Fibroblast of the conjunctiva (primary cell): ENCODE measurements around the gene B4GAT1.
"Not testable (repeated sequence)": the region's sequence is repeated elsewhere in the genome, so short reads cannot be mapped to it uniquely, and the experiment has no call there.

ENCODE experiments used
- DNase-seq: peaks from one replicate; pipeline ENCODE4 v3.0.0-alpha.2; 2010; ENCODE audit warnings: low read depth

The B4GAT1 gene

GRCh38 chr11:66322732-66323427 lies 24.5 kb downstream of the B4GAT1 start:
- DNase-seq: peak; percentile 91

- DNase-seq: no peak
These were observed 25.8 kb downstream of the B4GAT1 start for GRCh38 chr11:66321606-66322005.

GRCh38 chr11:66320748-66321147 lies 26.7 kb downstream of the B4GAT1 start:
- DNase-seq: not testable (repeated sequence)

- DNase-seq: not testable (repeated sequence)
These were observed 27.1 kb downstream of the B4GAT1 start for GRCh38 chr11:66320289-66320688.

DNA sequence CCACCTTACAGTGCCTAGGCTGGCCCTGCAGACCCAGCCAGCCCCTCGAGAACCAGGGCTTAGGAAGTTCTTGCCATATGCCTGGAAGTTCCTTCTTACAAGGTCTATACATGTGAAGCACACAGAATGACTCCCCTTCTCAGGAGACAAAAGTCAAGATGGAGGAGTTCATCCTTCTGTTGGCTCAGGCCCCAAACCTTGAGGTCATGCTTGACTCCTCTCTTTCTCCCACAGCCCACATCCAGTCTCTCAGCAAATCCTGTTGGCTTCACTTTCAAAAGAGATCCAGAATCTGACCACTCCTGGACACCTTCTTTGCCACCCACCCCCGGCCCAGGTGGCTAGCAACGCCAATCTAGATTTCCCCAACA lies 28.8 kb downstream of the B4GAT1 start:
- no peak for DNase-seq

GRCh38 chr11:66317723-66318599 lies 29.5 kb downstream of the B4GAT1 start:
- peak; percentile 90 for DNase-seq

- no peak for DNase-seq
These were observed 30.1 kb downstream of the B4GAT1 start for GRCh38 chr11:66317322-66317722.

DNA sequence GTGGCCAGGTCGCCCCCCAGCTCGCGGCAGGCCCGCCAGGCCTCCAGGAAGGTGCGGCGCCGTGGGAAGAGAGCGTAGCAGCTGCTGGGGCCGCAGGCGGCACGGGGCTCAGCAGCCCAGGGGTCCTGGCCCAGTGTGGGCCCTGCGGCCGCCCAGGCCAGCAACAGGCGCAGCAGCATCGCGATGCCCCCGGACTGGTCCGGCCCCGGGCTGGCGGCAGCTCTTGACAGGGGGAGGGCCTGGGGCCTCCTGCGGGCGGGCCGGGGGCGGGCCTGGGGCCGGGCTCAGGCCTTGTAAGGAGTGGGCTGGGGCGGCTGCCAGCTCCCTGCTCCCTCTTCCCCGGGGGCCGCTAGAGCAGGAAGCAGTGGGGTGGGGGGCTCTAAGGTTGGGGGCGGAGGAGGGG lies 30.6 kb downstream of the B4GAT1 start, which contains the start of gene CD248:
Gene CD248 (minus strand): TSS at position 196 of the 403 bp plus-strand sequence. CDS start 17 bp downstream, at position 179.
- DNase-seq: peak; percentile 84

DNA sequence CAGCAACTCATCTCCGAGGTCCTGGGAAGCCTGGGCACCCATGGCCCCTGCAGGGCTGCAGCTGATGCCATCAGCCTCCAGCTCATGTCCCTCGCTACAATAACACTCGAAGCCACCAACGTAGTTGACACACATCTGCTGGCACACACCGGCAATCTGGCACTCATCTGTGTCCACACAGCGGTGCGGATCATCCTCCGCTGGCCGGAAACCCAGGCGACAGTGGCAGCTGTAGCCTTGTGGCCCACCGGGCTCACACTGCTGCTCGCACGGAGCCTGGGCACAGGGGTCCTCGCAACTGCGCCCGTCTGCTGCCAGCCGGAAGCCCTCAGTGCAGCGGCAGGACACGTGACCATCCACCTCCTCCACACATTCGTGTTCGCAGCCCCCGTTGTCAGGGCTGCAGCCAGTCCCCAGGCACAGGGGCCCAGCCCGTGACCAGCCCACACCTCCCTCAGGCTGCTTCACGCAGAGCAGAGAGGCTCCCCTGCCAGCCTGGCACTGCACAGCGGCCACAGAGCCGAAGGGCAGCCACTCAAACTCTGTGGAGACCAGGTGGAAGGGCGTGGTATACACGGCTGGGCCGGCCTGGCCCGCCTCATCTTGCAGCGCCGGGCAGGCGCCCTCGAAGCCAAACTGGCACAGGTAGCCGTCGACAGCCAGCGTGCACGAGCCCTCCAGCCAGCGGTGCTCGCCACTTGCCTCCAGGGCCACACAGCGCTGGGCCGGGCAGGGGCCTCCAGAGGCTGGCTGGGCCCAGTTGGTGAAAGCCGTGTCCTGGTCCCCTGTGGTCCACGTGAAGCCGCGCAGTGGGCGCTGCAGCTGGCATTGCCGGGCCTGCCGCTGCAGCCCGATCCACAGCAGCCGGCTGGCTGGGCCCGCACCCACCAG lies 31.3 kb downstream of the B4GAT1 start:
- DNase-seq: no peak

GRCh38 chr11:66315498-66315885 lies 31.9 kb downstream of the B4GAT1 start:
- DNase-seq: no peak

DNA sequence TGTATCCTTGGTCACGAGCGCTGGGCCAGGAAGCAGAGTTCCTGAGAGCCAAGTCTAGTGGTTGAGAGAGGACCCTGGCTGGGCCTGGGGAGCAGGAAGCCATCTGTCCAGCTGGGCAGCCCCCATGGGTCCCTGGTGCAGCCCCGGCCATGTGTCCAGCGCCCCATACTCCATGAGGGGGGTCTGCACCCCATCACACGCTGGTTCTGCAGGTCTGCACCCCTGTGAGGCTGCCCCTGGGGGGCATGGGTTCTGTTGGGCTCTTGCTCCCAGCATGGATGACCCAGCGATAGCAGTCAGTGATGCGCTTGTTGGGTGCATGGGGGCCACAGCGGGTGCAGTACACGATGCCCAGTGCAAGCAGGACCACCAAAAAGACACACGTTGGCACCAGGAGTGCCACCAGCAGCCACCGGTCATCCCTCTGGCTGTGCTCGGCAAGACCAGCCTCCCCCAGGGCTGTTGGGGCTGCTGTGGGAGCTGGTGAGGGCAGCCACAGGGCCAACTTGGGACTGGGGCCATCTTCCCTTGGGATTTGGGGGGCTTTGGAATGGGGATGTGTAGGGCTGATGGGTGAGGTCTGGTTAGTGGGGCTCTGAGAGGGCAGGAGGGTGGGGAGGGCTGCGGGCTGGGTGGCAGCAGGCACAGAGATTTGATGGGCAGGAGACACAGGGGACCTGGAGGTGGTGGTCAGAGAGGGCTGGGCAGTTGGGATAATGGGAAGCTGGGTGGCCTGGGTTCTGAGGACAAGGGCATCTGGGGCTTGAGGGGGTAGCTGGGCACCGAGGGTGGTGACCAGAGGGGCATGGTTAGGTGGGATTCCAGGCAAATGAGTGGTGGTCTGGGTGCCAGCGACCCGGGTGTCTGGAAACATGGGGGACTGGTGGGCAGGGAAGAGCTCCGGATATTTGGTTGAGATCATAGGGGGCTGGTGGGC lies 32.6 kb downstream of the B4GAT1 start:
- DNase-seq: no peak

DNA sequence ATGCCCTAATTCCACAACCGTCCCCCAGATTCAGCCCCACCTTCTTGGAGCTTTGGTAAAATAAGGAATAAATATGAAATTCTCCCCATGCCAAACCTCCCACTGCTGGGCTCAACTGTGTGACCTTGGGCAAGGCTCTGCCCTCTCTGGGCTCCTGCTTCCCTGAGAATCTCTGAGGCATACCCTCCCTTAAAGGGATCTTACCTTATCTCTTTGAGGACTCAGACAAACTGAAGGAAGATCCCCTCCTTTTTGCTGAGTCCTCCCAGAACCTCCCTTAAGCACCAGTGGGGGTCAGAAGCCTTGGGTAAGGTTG lies 33.3 kb downstream of the B4GAT1 start:
- DNase-seq: no peak

- no peak for DNase-seq
These were observed 33.9 kb downstream of the B4GAT1 start for GRCh38 chr11:66313321-66314185.

- peak; percentile 99 for DNase-seq
These were observed 34.7 kb downstream of the B4GAT1 start for GRCh38 chr11:66312549-66313320.

DNA sequence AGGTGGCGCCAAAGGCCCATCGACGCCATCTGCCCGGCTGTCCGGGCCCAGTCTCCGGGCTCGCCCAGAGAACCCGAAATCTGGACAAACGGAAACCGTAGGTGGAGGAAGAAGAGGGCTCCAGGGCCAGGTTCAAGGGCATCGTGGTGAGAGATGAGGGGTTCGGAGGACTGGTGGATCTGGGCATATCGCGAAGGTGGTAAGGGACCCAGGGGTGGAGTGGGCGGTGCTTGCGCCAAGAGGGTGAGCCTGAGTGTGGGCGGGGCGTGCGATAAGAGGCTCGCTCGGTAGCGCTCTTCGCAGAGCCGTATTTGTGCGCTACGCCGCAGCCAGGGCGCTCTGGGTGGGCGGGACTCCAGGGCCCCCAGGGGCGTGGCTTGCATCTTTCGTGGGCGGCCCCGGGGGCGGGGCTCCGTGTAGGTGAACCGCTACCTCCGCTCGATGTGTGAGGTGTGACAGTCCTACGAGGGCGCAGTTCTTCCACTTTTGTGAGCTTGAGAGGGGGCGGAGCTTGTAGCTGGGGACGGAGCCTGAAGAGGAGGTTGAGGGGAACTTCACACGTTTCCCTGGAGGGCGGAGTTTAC lies 35.4 kb downstream of the B4GAT1 start:
- peak; percentile 91 for DNase-seq

GRCh38 chr11:66311470-66311964 lies 35.9 kb downstream of the B4GAT1 start:
- DNase-seq: no peak

GRCh38 chr11:66310803-66311440 lies 36.5 kb downstream of the B4GAT1 start:
- DNase-seq: not testable (repeated sequence)

GRCh38 chr11:66310324-66310723 lies 37.1 kb downstream of the B4GAT1 start:
- no peak for DNase-seq
